Ascending aorta (tissue), 2 donors: ENCODE data around the gene MNX1. TPM values are rescaled to one million over a fixed set of nuclear protein-coding genes. Genes with fewer than 3 reads are reported as not detected.

Experiments
- DNase-seq, 2 donors: peaks; one replicate each; pipeline ENCODE4 v3.0.0-alpha.2; 2019; ENCODE audit warnings: low spot score in 2 of 2
- H3K27ac ChIP-seq, 2 donors: fragments of 200-600 bp; sonication (generic); one replicate each; pipeline ENCODE4 v1.5.1; 2016 to 2017; ENCODE audit warnings: mild to moderate bottlenecking in 1 of 2
- H3K27me3 ChIP-seq: fragments of 200-600 bp; sonication (generic); one replicate; pipeline ENCODE4 v1.5.1; 2017
- H3K36me3 ChIP-seq, 2 donors: fragments of 200-600 bp; sonication (generic); one replicate each; pipeline ENCODE4 v1.5.1; 2016
- H3K4me1 ChIP-seq, 2 donors: fragments of 200-600 bp; sonication (generic); one replicate each; pipeline ENCODE4 v1.5.1; 2016 to 2017; ENCODE audit warnings: mild to moderate bottlenecking in 1 of 2
- H3K4me3 ChIP-seq, 2 donors: fragments of 200-600 bp; sonication (generic); one replicate each; pipeline ENCODE4 v1.5.1; 2016 to 2017; ENCODE audit warnings: mild to moderate bottlenecking in 1 of 2
- H3K9me3 ChIP-seq, 2 donors: fragments of 200-600 bp; sonication (generic); one replicate each; pipeline ENCODE4 v1.5.1; 2016
- CTCF ChIP-seq, 3 experiments: fragments of 200-600 bp in 2 of 3; fragments of 450-650 bp in 1 of 3; sonication (generic) in 2 of 3; IDR thresholded peaks; one replicate each; pipeline ENCODE4 v1.5.1; 2016 to 2019; ENCODE audit warnings: antibody characterized with exemption in 3 of 3, mild to moderate bottlenecking in 1 of 3, moderate library complexity in 1 of 3
- intact Hi-C: fragments of 100-400 bp; cut with DNase I; formaldehyde crosslinking; loops from one replicate; pipeline ENCODE4 v1.15.1; 2023
- total RNA-seq: library from RNA; depleted of rRNA; stranded (reverse); fragments of >200 nt; gene quantifications from one replicate; pipeline ENCODE4 v1.1.0, GENCODE V29; 2016

The MNX1 gene
- total RNA-seq, 1 donor from 2014 or later = not detected

- Histone ChIP-seq H3K4me1 (no peaks in the 10 kb centered on the region), H3K27ac (no peak overlapping the region), H3K36me3 (no peaks in the 10 kb centered on the region), H3K9me3 (peaks cover 0 to 3% of the 10 kb centered on the region in 2 donors), H3K4me3 (no peak overlapping the region), H3K27me3 (no peaks in the 10 kb centered on the region)
- DNase-seq = no peak
- intact Hi-C loops = no loop called here
- no peak for TF ChIP-seq CTCF (IDR thresholded peaks at IDR 0.05)
Measured at GRCh38 chr7:157056246-157056645, 45.8 kb upstream of the MNX1 start.

GRCh38 chr7:157054927-157055326 lies 44.5 kb upstream of the MNX1 start:
- Histone ChIP-seq H3K36me3 (no peaks in the 10 kb centered on the region), H3K4me3 (no peak overlapping the region), H3K4me1 (no peaks in the 10 kb centered on the region), H3K27me3 (no peaks in the 10 kb centered on the region), H3K9me3 (no peaks in the 10 kb centered on the region), H3K27ac (no peak overlapping the region)
- no peak for DNase-seq
- intact Hi-C loops = no loop called here
- no peak for TF ChIP-seq CTCF (IDR thresholded peaks at IDR 0.05)

- no peak for TF ChIP-seq CTCF (IDR thresholded peaks at IDR 0.05)
- Histone ChIP-seq H3K36me3 (no peaks in the 10 kb centered on the region), H3K27ac (no peak overlapping the region), H3K27me3 (no peaks in the 10 kb centered on the region), H3K9me3 (no peaks in the 10 kb centered on the region), H3K4me3 (no peak overlapping the region), H3K4me1 (no peaks in the 10 kb centered on the region)
- no peak for DNase-seq
- intact Hi-C loops = no loop called here
Measured at GRCh38 chr7:157053118-157053517, 42.7 kb upstream of the MNX1 start.

- no peak overlapping the region for H3K27ac ChIP-seq
- DNase-seq = no peak
Measured at GRCh38 chr7:157047148-157047547, 36.7 kb upstream of the MNX1 start.

GRCh38 chr7:157046681-157047080 lies 36.2 kb upstream of the MNX1 start:
- Histone ChIP-seq H3K27ac (no peak overlapping the region), H3K4me3 (no peak overlapping the region), H3K9me3 (no peaks in the 10 kb centered on the region), H3K27me3 (no peaks in the 10 kb centered on the region), H3K36me3 (no peaks in the 10 kb centered on the region), H3K4me1 (no peaks in the 10 kb centered on the region)
- DNase-seq = no peak
- intact Hi-C loops = no loop called here
- no peak for TF ChIP-seq CTCF (IDR thresholded peaks at IDR 0.05)

More at GRCh38 chr7:157047148-157047547, 36.7 kb upstream of the MNX1 start:
- TF ChIP-seq CTCF (IDR thresholded peaks at IDR 0.05) = no peak
- no peaks in the 10 kb centered on the region for H3K4me1 ChIP-seq
- intact Hi-C loops = no loop called here
- H3K4me3 ChIP-seq = no peak overlapping the region
- H3K27me3 ChIP-seq = no peaks in the 10 kb centered on the region
- no peaks in the 10 kb centered on the region for H3K9me3 ChIP-seq
- H3K36me3 ChIP-seq = no peaks in the 10 kb centered on the region
